Measurements from ENCODE around the gene NADK2. TPM values are rescaled to one million over a fixed set of nuclear protein-coding genes. Genes with fewer than 3 reads are reported as not detected.
"Not testable (repeated sequence)": the region's sequence is repeated elsewhere in the genome, so short reads cannot be mapped to it uniquely, and the experiment has no call there.

NADK2 gene
- polyA plus RNA-seq (2012; ENCODE audit: insufficient read depth, insufficient read length): 30.4 TPM

GRCh38 chr5:36241631-36242533, at the start of gene NADK2:
Gene NADK2, minus strand, starts transcription at chr5:36241925. Its CDS starts 127 bp downstream, at chr5:36241798.
- DNase-seq (ENCODE audit: low read depth, low spot score): peak; percentile 92
- H3K4me3 ChIP-seq (ENCODE audit: low read length): peak within 1 kb of the TSS; percentile 61

GRCh38 chr5:36285837-36286615, 44.3 kb upstream of the NADK2 start:
- no peak for DNase-seq (ENCODE audit: low read depth, low spot score)
- H3K4me3 ChIP-seq (ENCODE audit: low read length): no peak overlapping the region

- DNase-seq (ENCODE audit: low read depth, low spot score): not testable (repeated sequence)
These were observed 42.0 kb upstream of the NADK2 start for GRCh38 chr5:36283775-36284174.

GRCh38 chr5:36281626-36282025, 39.9 kb upstream of the NADK2 start:
- DNase-seq (ENCODE audit: low read depth, low spot score): no peak
- no peak overlapping the region for H3K4me3 ChIP-seq (ENCODE audit: low read length)

More at GRCh38 chr5:36283775-36284174, 42.0 kb upstream of the NADK2 start:
- not testable (repeated sequence) for H3K4me3 ChIP-seq (ENCODE audit: low read length)

- no peak overlapping the region for H3K4me3 ChIP-seq (ENCODE audit: low read length)
- no peak for DNase-seq (ENCODE audit: low read depth, low spot score)
These were observed 37.5 kb upstream of the NADK2 start for GRCh38 chr5:36279054-36279698.

GRCh38 chr5:36277521-36278176, 35.9 kb upstream of the NADK2 start:
- no peak overlapping the region for H3K4me3 ChIP-seq (ENCODE audit: low read length)
- DNase-seq (ENCODE audit: low read depth, low spot score): no peak

- H3K4me3 ChIP-seq (ENCODE audit: low read length): no peak overlapping the region
- no peak for DNase-seq (ENCODE audit: low read depth, low spot score)
These were observed 35.1 kb upstream of the NADK2 start for GRCh38 chr5:36276864-36277263.

GRCh38 chr5:36273809-36274526, 32.2 kb upstream of the NADK2 start:
- no peak for DNase-seq (ENCODE audit: low read depth, low spot score)
- H3K4me3 ChIP-seq (ENCODE audit: low read length): no peak overlapping the region

GRCh38 chr5:36272136-36272690, 30.5 kb upstream of the NADK2 start:
- no peak for DNase-seq (ENCODE audit: low read depth, low spot score)

GRCh38 chr5:36270876-36271575, 29.3 kb upstream of the NADK2 start:
- no peak for DNase-seq (ENCODE audit: low read depth, low spot score)
- H3K4me3 ChIP-seq (ENCODE audit: low read length): no peak overlapping the region

More at GRCh38 chr5:36272136-36272690, 30.5 kb upstream of the NADK2 start:
- H3K4me3 ChIP-seq (ENCODE audit: low read length): no peak overlapping the region

GRCh38 chr5:36270175-36270574, 28.4 kb upstream of the NADK2 start:
- no peak overlapping the region for H3K4me3 ChIP-seq (ENCODE audit: low read length)
- DNase-seq (ENCODE audit: low read depth, low spot score): no peak

GRCh38 chr5:36269478-36269877, 27.8 kb upstream of the NADK2 start:
- DNase-seq (ENCODE audit: low read depth, low spot score): no peak
- no peak overlapping the region for H3K4me3 ChIP-seq (ENCODE audit: low read length)

- H3K4me3 ChIP-seq (ENCODE audit: low read length): no peak overlapping the region
- no peak for DNase-seq (ENCODE audit: low read depth, low spot score)
These were observed 26.2 kb upstream of the NADK2 start for GRCh38 chr5:36267905-36268304.

- no peak for DNase-seq (ENCODE audit: low read depth, low spot score)
- no peak overlapping the region for H3K4me3 ChIP-seq (ENCODE audit: low read length)
These were observed 22.6 kb upstream of the NADK2 start for GRCh38 chr5:36264202-36264760.

GRCh38 chr5:36261186-36261585, 19.5 kb upstream of the NADK2 start:
- no peak for DNase-seq (ENCODE audit: low read depth, low spot score)
- H3K4me3 ChIP-seq (ENCODE audit: low read length): no peak overlapping the region

- DNase-seq (ENCODE audit: low read depth, low spot score): no peak
- no peak overlapping the region for H3K4me3 ChIP-seq (ENCODE audit: low read length)
These were observed 11.8 kb upstream of the NADK2 start for GRCh38 chr5:36253575-36253974.

- no peak overlapping the region for H3K4me3 ChIP-seq (ENCODE audit: low read length)
- DNase-seq (ENCODE audit: low read depth, low spot score): no peak
These were observed 11.1 kb upstream of the NADK2 start for GRCh38 chr5:36252722-36253365.
